Endothelial cell of umbilical vein (primary cell): ENCODE results near the gene C5. TPM values are rescaled to one million over a fixed set of nuclear protein-coding genes. Genes with fewer than 3 reads are reported as not detected.
"Not testable (repeated sequence)": the region's sequence is repeated elsewhere in the genome, so short reads cannot be mapped to it uniquely, and the experiment has no call there.

Experiments
- BruUV-seq: library from RNA; stranded (reverse); fragments of 400-500 nt; replicated peaks from 2 replicates; lab custom pipeline; 2021; lab: Mats Ljungman, UMichigan
- CTCF ChIA-PET: fragments of 300-600, 350-600 bp; sonication (Branson Sonifier 250); formaldehyde crosslinking; loops from one replicate; lab custom pipeline; 2021; ENCODE audit warnings: antibody characterized with exemption, inconsistent platforms; lab: Charles Lee
- POLR2A ChIA-PET: fragments of 300-600, 350-600 bp; sonication (Branson Sonifier 250); formaldehyde crosslinking; loops from one replicate; lab custom pipeline; 2021; ENCODE audit warnings: antibody characterized with exemption, inconsistent platforms; lab: Charles Lee
- DNase-seq: peaks from one replicate; pipeline ENCODE4 v3.0.0-alpha.2; 2011; ENCODE audit warnings: low read depth, low spot score
- FAIRE-seq: peaks from 2 replicates; lab custom pipeline; 2011; peaks lifted over from hg19 to GRCh38; lab: Jason Lieb, UNC
- H2AFZ ChIP-seq: 2 replicates; pipeline ENCODE4 v1.6.0; 2012; ENCODE audit warnings: low read depth, low read length, control low read depth, inconsistent platforms
- H3K27ac ChIP-seq: 2 replicates; pipeline ENCODE4 v1.5.1; 2011; ENCODE audit warnings: low read depth, mild to moderate bottlenecking, control low read depth, low read length, moderate library complexity; ENCODE audit not compliant: insufficient read depth
- H3K27me3 ChIP-seq, 2 experiments: 2 replicates each; pipeline versions ENCODE4 v1.6.0 to v1.6.1; 2011; ENCODE audit warnings: low read length in 2 of 2, mixed read lengths in 1 of 2; ENCODE audit not compliant: control insufficient read depth in 2 of 2, insufficient read depth in 2 of 2
- H3K36me3 ChIP-seq, 2 experiments: 2 replicates in 1 of 2; 3 replicates in 1 of 2; pipeline ENCODE4 v1.5.1; 2011; ENCODE audit warnings: low read length in 2 of 2, mild to moderate bottlenecking in 1 of 2, moderate library complexity in 1 of 2; ENCODE audit not compliant: control insufficient read depth in 2 of 2, insufficient read depth in 2 of 2; ENCODE audit errors: extremely low read depth in 1 of 2
- H3K4me1 ChIP-seq: 3 replicates; pipeline ENCODE4 v1.5.1; 2011; ENCODE audit warnings: mild to moderate bottlenecking, low read length; ENCODE audit not compliant: control insufficient read depth, insufficient read depth; ENCODE audit errors: extremely low read depth
- H3K4me2 ChIP-seq: 2 replicates; pipeline ENCODE4 v1.6.1; 2011; ENCODE audit warnings: low read length, control low read depth, mixed read lengths; ENCODE audit not compliant: insufficient read depth
- H3K4me3 ChIP-seq, 3 experiments: fragments of 200-600 bp in 1 of 3; sonication (generic), shearing (Covaris generic) in 1 of 3; replicated peaks in 1 of 3; 2 replicates each; pipeline ENCODE4 v1.5.1; 2011 to 2016; ENCODE audit warnings: control low read depth in 3 of 3, low read length in 3 of 3, mild to moderate bottlenecking in 2 of 3, inconsistent platforms in 1 of 3, low read depth in 1 of 3, moderate library complexity in 1 of 3; ENCODE audit not compliant: insufficient read depth in 1 of 3
- H3K79me2 ChIP-seq: 2 replicates; pipeline ENCODE4 v1.6.0; 2012; ENCODE audit warnings: low read length, inconsistent platforms; ENCODE audit not compliant: control insufficient read depth, insufficient read depth
- H3K9ac ChIP-seq: replicated peaks from 2 replicates; pipeline ENCODE3; 2011; ENCODE audit warnings: low read length, control low read depth; ENCODE audit not compliant: insufficient read depth; ENCODE audit errors: extremely low read depth
- H3K9me1 ChIP-seq: replicated peaks from 3 replicates; pipeline ENCODE4 v1.6.0; 2011; ENCODE audit warnings: mild to moderate bottlenecking, low read length; ENCODE audit not compliant: control insufficient read depth, insufficient read depth; ENCODE audit errors: extremely low read depth
- H3K9me3 ChIP-seq: replicated peaks from 2 replicates; pipeline ENCODE4 v1.5.1; 2012; ENCODE audit warnings: low read length, inconsistent platforms; ENCODE audit not compliant: control insufficient read depth, insufficient read depth
- H4K20me1 ChIP-seq: replicated peaks from 2 replicates; pipeline ENCODE3; 2011; ENCODE audit warnings: mild to moderate bottlenecking, low read length; ENCODE audit not compliant: control insufficient read depth, insufficient read depth; ENCODE audit errors: extremely low read depth
- EZH2 ChIP-seq: IDR thresholded peaks from 2 replicates; pipeline ENCODE4 v1.6.1; 2012; ENCODE audit warnings: borderline replicate concordance, low read depth, mild to moderate bottlenecking, moderate library complexity, low read length, inconsistent platforms; ENCODE audit not compliant: severe bottlenecking
- FOS ChIP-seq: IDR thresholded peaks from 2 replicates; pipeline ENCODE4 v1.6.1; 2011; ENCODE audit warnings: mild to moderate bottlenecking, low read length, moderate library complexity, borderline replicate concordance; ENCODE audit not compliant: insufficient read depth
- GATA2 ChIP-seq: IDR thresholded peaks from 2 replicates; pipeline ENCODE4 v1.7.0; 2011; ENCODE audit warnings: low read depth, mild to moderate bottlenecking, moderate library complexity, mixed read lengths, low read length; ENCODE audit not compliant: insufficient read length, insufficient read depth
- JUN ChIP-seq: IDR thresholded peaks from 2 replicates; pipeline ENCODE4 v1.6.1; 2011; ENCODE audit warnings: borderline replicate concordance, low read depth; ENCODE audit not compliant: insufficient read length, insufficient read depth
- MYC ChIP-seq: IDR thresholded peaks from one replicate; pipeline ENCODE4 v1.6.1; 2011; ENCODE audit warnings: mild to moderate bottlenecking, low read depth, low read length
- POLR2A ChIP-seq: IDR thresholded peaks from 2 replicates; pipeline ENCODE4 v1.6.1; 2012; ENCODE audit warnings: low read depth, mild to moderate bottlenecking, control low read depth, low read length
- POLR2AphosphoS5 ChIP-seq: IDR thresholded peaks from 2 replicates; pipeline ENCODE4 v1.6.1; 2012; ENCODE audit warnings: low read depth, mild to moderate bottlenecking, control low read depth, low read length, moderate library complexity; ENCODE audit not compliant: insufficient read depth
- dilution Hi-C: fragments of 300-500 bp; cut with MboI; formaldehyde crosslinking; loops from one replicate; pipeline ENCODE4 v1.15.0; 2019; ENCODE audit warnings: low sequenced_read_pairs; ENCODE audit not compliant: extremely low pct_ligation_motif_present
- intact Hi-C: fragments of 100-400 bp; cut with micrococcal nuclease; formaldehyde crosslinking; loops from one replicate; pipeline ENCODE4 v1.10.0; 2022
- polyA plus RNA-seq, 4 experiments: library from polyadenylated mRNA; depleted of rRNA in 3 of 4; stranded (reverse) in 3 of 4; unstranded in 1 of 4; fragments of >200 nt; gene quantifications; 2 replicates each; pipeline versions ENCODE4 v1.2.1 to v1.2.3, GENCODE V29; 2011 to 2012; ENCODE audit warnings: missing spikeins in 1 of 4
- total RNA-seq: library from RNA; stranded (reverse); gene quantifications from 2 replicates; pipeline ENCODE4 v1.2.3, GENCODE V29; 2021
- TF ChIP-seq, protein P1 (sequence below), 2 donors: IDR thresholded peaks; 1 replicate in 1 of 2; 2 replicates in 1 of 2; pipeline ENCODE4 v1.5.1; 2011; ENCODE audit warnings: low read length in 2 of 2, mild to moderate bottlenecking in 2 of 2, moderate library complexity in 2 of 2, control low read depth in 1 of 2, inconsistent platforms in 1 of 2, low read depth in 1 of 2; ENCODE audit not compliant: insufficient read depth in 1 of 2; ENCODE audit errors: extremely low read depth in 1 of 2
- TF ChIP-seq, protein P2 (sequence below): IDR thresholded peaks from 2 replicates; pipeline ENCODE4 v1.6.1; 2011; ENCODE audit not compliant: insufficient read depth, insufficient read length

C5 gene
- total and polyA plus RNA-seq, 2 donors (not counting 3 experiments of a cell fraction or from before 2014, with no cell fraction given), result 0.79 to 1.6 TPM

DNA sequence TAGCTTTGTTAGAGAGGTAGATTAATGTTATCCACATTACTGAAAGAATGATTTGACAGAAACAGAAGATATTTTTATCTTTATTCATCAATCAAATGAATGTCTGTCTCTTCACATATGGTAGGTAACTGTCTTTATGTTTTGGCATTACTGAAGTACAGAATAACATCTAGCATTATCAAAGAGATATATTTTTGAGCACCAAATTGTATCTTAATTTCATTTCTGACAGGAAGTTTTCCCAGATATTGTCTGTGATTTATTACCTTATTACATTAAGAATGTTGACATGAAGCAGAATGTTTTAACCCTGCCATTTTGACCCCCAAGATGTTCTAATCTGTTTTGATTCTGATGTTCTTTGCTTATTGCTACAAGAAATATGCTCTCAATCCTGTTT is 45.0 kb upstream of the C5 start:
- no peaks in the 10 kb centered on the region for H3K4me1 ChIP-seq
- dilution Hi-C loops, result no loop called here
- intact Hi-C loops, result no loop called here
- no peaks in the 10 kb centered on the region for H3K27me3 ChIP-seq
- no peaks in the 10 kb centered on the region for H3K9me1 ChIP-seq
- no peak overlapping the region for H3K9ac ChIP-seq
- ChIA-PET CTCF (interaction anchor here (1.1 to 1.2 kb wide), 2 partner anchors 17 to 35 kb away, joined by 3 read pairs; no protein-coding TSS in a partner anchor), POLR2A (no interaction called here)
- no peaks in the 10 kb centered on the region for H3K9me3 ChIP-seq
- DNase-seq (no peak), FAIRE-seq (no peak)
- H3K4me3 ChIP-seq, result no peak overlapping the region
- peaks cover 0 to 2% of the 10 kb centered on the region in 2 experiments for H3K36me3 ChIP-seq
- no peaks in the 10 kb centered on the region for H3K79me2 ChIP-seq
- no peak overlapping the region for H3K4me2 ChIP-seq
- no TSS peak for BruUV-seq
- TF ChIP-seq FOS, result no peak
- no peak for TF ChIP-seq GATA2
- TF ChIP-seq JUN, result no peak
- no peak for TF ChIP-seq POLR2AphosphoS5
- TF ChIP-seq POLR2A, result no peak
- TF ChIP-seq, protein P1, sequence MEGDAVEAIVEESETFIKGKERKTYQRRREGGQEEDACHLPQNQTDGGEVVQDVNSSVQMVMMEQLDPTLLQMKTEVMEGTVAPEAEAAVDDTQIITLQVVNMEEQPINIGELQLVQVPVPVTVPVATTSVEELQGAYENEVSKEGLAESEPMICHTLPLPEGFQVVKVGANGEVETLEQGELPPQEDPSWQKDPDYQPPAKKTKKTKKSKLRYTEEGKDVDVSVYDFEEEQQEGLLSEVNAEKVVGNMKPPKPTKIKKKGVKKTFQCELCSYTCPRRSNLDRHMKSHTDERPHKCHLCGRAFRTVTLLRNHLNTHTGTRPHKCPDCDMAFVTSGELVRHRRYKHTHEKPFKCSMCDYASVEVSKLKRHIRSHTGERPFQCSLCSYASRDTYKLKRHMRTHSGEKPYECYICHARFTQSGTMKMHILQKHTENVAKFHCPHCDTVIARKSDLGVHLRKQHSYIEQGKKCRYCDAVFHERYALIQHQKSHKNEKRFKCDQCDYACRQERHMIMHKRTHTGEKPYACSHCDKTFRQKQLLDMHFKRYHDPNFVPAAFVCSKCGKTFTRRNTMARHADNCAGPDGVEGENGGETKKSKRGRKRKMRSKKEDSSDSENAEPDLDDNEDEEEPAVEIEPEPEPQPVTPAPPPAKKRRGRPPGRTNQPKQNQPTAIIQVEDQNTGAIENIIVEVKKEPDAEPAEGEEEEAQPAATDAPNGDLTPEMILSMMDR (IDR thresholded peaks at IDR 0.05; ENCODE audit: extremely low read depth in 1 of 2, insufficient read depth in 1 of 2, low read depth in 1 of 2, low read length in 2 of 2), result no peak
- no peak for TF ChIP-seq EZH2
- TF ChIP-seq MYC, result no peak
- TF ChIP-seq, protein P2, sequence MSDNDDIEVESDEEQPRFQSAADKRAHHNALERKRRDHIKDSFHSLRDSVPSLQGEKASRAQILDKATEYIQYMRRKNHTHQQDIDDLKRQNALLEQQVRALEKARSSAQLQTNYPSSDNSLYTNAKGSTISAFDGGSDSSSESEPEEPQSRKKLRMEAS, result no peak
- no peak overlapping the region for H2AFZ ChIP-seq
- no peak overlapping the region for H3K27ac ChIP-seq
- H4K20me1 ChIP-seq, result no peaks in the 10 kb centered on the region

DNA sequence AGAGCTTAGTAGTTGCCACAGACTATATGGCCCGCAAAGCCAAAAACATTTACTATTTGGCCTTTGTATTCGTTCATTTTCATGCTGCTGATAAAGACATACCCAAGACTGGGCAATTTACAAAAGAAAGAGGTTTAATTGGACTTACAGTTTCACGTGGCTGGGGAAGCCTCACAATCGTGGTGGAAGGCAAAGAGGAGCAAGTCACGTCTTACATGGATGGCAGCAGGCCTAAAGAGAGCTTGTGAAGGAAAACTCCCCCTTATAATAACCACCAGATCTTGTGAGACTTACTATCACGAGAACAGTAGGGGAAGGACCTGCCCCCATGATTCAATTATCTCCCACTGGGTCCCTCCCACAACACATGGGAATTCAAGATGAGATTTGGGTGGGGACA is 40.7 kb upstream of the C5 start:
- H3K79me2 ChIP-seq, H3K9ac ChIP-seq, H3K9me1 ChIP-seq, BruUV-seq, FAIRE-seq, H3K27me3 ChIP-seq, dilution Hi-C loops, H2AFZ ChIP-seq, H3K4me1 ChIP-seq, DNase-seq, H3K36me3 ChIP-seq, intact Hi-C loops, H3K4me3 ChIP-seq, H3K27ac ChIP-seq, H3K9me3 ChIP-seq, H4K20me1 ChIP-seq, H3K4me2 ChIP-seq: not testable (repeated sequence)
- POLR2A ChIA-PET, result interaction anchor here (0.6 kb wide), 1 partner anchor 313 kb away, joined by 8 read pairs; no protein-coding TSS in a partner anchor
- CTCF ChIA-PET, result interaction anchor here (1.1 to 1.4 kb wide), 2 partner anchors 9 to 31 kb away, joined by 3 to 4 read pairs; no protein-coding TSS in a partner anchor
